NCI-H2196 treated with DMSO at 0.1 percent for 48 hours (cell line): ENCODE measurements around the gene ENTHD1.
"Not testable (repeated sequence)": the region's sequence is repeated elsewhere in the genome, so short reads cannot be mapped to it uniquely, and the experiment has no call there.

Experiments used
- DNase-seq: peaks from one replicate; lab custom pipeline; 2025; ENCODE audit not compliant: unreplicated experiment; lab: John Stamatoyannopoulos, UW

The ENTHD1 gene

GRCh38 chr22:39734046-39734445 is 159.5 kb downstream of the ENTHD1 start:
- not testable (repeated sequence) for DNase-seq

- DNase-seq = no peak
Measured at GRCh38 chr22:39733191-39733590, 160.4 kb downstream of the ENTHD1 start.

DNA sequence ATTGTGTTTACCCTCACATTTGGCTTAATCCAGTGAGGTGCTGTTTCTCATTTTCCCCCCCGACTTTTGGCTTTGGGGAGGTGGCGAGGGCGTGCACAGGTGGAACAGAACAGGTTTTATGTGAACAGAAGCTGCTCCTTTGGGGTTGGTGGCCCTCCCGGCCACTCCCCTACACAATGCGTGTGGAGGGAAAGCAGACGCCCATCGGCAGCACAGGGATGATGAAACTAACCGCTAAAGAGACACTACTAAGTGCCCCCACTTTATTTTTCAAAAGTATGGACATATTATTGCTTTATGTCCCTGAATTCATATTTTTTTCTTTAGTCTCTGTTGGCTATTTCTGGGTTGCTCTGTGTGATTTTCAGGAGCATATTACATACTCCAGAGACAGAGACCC is 160.9 kb downstream of the ENTHD1 start:
- no peak for DNase-seq

DNA sequence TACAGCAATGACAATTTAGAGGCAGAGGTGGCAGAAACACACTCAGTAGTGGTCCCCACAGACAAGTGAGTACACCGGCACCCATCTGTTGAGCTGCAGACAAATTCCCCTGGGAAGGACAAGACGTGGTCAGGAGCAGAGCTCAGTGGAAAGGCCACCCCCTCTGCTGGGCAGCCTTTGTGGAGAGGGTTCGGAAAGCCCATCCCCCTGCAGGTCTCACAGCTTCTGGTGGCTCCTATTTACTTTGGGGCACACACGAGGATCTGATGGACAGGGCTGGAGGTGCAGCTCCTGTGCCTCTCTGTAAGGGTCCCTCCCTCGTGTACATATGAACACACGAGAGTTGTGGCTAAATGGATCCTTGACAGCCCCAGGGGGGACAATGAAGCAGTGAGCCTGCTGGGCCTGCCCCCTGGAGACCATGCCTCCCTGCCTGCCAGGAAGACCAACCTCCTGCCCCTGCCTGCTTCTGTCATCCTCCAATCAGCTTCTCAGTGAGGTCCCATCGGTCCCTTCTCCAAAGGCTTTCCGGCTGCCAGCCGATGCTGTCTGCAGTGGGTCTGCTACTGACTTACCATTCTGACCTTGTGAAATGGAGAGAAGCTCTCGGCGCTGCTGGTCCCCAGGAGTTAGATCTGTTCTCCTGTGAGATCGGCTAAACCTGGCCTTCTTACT is 161.5 kb downstream of the ENTHD1 start:
- no peak for DNase-seq

DNA sequence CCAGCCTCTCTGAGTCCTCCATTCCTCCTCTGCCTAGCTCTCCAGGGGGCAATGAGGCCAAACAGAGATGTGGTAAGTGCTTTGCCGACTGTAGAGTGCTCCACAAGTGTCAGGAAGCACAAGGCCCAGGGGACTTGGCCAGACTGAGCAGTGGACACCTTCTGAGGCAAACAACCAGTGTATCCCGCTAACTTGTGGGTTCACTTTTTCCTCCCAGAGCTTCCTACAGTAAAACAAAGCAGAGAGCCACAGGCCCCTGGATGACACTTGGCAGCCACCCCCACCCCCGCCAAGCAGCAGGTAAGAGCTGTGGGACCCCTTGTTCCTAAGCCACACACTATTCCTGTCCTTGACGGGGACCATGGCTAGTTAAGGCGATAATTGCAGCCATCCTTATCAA is 162.1 kb downstream of the ENTHD1 start:
- no peak for DNase-seq

DNA sequence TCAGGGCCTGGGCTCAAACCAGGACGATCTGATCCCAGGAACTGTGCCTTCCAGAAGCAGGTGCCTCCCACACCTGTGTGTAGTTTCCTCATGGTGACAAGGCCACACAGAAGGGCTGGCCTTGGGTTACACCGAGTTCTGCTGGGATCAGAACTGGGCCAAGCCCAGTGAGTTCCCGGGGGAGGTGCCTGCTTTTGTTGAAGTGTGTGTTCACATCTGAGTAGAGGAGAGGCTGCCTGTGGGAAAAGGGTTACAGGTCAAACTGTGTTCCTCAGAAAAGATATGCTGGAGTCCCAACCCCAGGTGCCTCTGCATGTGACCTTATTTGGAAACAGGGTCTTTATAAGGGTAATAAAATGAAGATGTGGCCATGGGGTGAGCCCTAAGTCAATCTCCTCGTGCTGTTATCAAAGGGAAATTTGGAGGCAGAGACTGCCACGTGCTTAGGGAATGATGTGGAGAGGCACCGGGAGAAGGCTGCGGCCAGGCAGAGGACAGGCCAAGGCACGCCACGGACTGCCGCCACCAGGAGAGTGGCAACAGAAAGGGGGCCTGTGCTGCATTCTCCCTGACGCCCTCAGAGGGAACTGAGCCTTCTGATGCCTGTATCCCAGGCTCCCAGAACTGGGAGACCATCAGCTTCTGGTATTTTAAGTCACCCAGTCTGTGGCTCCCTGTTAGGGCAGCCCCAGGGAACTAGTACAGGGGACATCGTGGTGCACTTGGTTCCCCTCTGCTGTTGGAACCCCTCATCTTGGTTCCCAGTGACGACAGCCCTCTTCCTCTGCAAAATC is 164.2 kb downstream of the ENTHD1 start:
- DNase-seq = no peak

- no peak for DNase-seq
Measured at GRCh38 chr22:39728236-39728860, 165.2 kb downstream of the ENTHD1 start.

DNA sequence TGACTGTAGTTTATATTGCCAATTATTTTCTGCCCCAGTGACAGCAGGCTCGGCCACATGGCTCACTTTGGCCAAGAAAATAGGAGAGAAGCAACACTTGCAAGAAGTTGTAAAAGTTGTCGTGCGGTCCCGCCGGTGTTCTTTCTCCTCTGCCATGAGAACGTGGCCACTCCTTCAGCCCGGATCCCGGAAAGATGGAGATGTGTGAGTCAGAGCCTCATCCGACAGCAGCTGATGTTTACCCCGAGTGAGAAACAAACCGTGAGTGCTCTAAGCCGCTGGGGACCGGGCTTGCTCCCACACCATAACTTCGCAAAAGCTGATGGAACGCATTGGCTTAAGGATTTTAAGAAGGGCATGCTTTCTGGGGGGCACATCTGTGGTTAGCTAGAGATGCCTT is 166.0 kb downstream of the ENTHD1 start:
- DNase-seq = no peak

DNA sequence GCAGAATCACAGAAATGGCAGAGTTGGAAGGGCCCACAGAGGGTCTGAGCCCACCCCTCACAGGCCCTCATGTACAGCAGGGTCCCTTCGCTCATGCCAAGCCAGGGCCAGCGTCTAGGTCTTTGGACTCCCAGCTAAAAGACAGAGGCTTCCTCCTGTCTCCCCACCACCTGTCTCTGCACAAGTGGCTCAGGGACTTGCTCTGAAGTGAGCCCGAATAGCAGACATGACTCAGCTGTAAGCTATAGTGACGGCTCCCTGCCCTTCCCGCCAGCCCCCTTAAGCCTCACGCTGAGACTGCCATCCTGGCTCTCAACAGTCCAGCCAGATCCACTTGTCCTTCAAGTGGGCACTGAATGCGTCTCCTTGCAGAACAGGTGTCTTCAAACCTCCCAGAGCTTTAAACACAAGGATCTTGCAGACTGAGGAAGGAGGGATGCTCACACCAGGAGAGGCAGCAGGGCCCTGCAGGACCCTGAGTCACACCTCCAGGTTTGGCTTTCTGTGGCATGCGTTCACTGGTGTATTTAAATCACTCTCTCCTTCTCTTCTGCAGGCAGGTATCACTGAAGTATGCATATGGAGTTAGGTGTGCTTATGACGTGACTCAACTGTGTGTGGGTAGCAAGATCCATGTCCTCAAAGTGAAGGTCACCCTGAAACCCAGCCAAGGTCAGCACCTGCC is 168.1 kb downstream of the ENTHD1 start:
- DNase-seq = no peak

- no peak for DNase-seq
Measured at GRCh38 chr22:39724857-39725256, 168.7 kb downstream of the ENTHD1 start.

- DNase-seq = no peak
Measured at GRCh38 chr22:39724390-39724789, 169.2 kb downstream of the ENTHD1 start.

DNA sequence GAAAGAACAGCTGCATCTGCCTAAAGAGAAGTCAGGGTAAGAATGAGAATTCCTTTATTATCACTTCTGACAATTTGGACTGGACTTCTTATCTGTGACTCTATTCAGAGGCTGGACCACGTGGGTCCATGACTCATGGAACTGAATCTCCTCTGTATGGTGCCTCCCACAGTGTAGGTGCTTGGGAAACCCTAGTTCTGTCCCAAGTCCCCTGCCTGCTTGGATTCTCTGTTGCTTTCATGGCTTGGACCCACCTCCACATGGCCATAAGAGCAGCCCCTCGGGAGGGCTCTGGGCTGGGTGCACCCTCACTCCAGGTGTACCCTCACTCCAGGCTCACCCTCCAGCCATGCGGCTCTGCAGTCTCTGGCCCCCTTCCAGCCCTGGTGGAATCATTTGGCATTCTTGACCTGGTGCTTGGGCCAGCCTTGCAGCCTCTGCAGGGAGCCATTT is 169.6 kb downstream of the ENTHD1 start:
- no peak for DNase-seq

DNA sequence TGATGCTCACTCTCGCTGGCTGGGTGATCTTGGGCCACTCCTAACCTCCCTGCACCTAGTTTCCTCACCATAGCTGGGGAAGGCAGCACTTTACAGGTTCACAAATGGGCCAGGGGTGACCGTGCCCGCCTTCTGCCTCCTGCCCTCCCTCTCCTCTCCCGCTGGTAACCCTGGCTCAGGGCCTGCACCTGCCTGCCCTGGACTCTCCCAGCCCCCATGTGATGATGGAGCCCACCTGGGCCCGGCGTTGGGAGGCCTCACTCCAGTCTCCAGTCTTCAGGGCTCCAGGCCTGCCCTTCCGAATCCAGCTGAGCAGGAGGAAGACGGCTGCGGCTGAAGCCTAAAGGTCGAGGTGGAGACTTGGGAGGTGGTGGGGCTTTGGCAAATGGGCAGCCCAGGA is 170.1 kb downstream of the ENTHD1 start:
- no peak for DNase-seq

- DNase-seq = no peak
Measured at GRCh38 chr22:39722501-39722900, 171.1 kb downstream of the ENTHD1 start.

DNA sequence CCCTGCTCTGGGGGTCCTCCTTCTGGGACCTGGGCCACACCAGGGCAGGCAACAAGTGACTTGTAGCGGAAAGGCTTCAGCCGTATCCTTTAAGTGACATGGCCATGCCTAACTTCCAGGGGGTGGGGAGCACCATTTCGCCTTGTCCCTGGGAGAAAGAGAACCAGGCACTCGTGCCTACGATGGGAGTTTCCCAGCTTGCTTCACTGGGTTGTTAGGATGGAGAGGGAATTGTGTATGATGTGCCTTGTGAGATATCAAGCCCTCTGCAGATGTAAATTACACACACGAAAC is 171.6 kb downstream of the ENTHD1 start:
- DNase-seq = no peak

DNA sequence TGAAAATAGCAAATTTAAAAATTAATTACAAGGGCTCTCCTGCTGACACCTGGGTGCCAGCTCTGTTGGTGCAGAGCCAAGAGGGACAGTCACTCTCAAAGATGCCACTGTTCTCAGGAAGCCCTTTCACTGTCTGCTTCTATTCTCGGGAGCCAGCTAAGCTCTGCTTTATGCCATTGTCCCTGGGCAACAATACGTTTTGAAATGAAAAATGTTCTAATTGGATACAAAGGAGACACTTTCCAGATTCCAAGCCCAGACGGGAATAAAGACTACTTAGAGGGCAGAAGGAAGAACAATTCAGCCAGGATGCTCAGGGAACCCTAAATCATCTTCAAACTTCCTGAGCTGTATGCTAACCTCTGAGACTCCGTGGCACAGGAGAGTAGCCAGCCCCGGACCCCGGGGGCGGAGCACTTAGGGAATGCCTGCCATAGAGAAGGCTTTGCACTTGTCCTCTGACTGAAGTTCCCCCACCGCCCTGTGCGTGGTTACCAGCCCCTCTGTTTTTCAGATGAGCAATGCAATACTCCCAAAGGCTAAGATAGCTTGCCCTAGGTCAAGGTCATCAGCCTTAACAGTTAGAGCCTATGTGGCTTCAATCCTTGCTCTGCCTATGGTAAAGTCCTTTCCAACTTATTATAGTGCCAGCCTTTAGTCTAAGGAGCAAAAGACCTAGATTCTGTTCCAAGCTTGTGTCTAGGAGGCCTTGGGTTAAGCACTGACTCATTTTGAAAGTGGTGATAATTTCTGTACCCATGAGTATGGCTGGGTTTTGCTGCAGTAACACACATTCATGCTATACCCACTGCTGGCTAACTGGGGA is 172.1 kb downstream of the ENTHD1 start:
- DNase-seq = no peak

DNA sequence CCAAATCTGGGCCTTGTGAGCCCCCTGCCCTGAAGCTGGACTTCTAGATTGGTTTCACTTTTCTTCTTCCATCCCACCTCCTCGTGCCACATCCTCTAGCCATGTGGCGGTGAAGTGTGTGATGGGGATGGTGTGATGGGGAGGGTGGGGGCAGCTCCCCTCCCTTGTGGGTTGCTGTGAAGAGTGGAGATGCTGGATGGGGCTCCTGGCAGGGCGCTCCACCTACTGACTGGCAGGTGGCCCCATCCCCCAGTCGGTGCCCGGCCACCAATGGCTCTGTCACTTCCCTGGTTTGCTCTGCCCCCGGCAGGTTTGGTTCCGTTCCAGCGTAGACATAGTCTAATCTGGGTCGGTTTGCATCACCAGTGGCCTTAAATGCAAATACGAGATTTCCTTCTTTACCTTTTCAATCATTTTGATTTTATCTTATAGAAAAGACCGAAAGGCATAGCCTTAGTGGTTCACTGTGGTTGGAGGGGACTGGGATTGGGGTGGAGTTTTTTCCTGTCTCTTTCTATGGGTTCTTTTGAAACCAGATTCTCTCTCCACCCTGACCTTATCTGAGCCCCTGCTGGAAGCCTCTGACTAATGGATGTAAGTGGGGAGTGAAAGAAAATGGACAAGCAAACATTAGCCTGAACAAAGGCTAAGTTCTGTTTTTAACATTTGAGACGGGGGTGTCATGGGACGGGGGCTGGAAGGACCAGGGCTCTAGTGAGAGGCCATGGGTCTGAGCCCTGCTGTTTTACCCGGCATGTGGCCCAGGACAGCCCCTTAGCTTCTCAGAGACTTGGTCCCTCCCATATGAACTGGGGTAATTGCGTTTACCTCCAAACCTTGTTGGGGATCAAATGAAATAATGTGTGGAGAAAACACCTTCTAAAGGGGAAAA is 173.8 kb downstream of the ENTHD1 start:
- DNase-seq = no peak

DNA sequence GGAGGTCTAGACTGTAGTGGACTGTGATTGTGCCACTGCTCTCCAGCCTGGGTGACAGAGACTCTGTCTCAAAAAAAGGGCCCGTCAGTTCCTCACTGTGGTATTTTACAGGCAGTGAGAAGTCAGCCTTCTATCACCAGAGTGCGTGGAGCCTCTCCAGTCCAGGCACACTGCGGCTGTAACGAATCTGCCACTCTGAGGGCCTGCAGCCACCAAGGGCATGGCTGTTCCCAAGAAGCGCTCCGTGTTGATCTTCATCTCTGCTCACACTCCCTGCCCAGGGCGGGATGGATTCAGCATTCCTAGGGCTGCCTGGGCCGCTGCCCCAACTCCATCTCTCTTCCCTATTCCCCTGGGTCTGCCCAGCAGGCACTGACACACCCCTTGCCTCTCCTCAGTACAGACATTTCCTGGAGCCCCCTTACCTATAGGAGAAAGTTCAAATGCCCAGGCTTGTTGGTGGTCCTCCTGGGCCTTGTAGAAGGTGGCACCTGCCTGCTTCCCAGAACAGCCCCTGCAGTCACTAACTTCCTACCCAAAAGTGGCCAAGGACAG is 174.6 kb downstream of the ENTHD1 start:
- DNase-seq = no peak

DNA sequence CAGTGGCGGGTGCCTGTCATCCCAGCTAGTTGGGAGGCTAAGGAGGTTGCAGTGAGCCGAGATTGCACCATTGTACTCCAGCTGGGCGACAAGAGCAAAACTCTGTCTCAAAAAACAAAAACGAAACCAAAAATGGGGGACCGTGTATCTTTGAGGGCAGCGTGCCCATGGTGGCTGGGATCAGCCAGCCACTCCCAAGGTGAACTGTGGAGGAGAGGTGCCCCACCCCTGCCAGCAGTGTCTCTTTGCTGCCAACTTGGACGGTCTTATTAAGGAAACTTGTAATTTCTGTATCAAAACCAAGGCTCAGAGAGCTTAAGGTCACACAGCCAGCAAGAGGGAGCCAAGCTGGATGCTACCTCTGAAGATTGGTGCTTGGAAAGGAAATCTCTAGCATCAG is 175.4 kb downstream of the ENTHD1 start:
- DNase-seq = no peak

DNA sequence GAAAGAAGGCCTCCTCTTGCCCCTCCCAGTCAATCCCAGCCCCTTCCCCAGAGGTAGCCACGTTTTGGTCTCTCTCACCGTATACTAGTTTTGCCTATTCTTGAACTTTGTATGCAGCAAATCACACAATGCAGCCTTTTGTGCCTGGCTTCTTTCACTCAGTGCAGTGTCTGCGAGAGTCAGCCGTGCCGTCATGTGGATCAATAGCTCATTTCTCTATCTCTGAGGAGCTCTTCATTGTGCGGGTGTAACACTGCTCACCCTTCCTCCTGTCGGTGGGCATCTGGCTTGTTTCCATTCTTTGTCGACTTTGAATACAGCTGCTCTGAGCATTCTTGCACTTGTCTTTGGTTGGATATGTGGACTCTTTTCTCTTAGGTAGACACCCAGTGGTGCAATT is 176.5 kb downstream of the ENTHD1 start:
- DNase-seq = no peak
